ENCODE measurements around the gene CLK4.

CLK4 gene

GRCh38 chr5:178637356-178638074 lies 10.7 kb upstream of the CLK4 start:
- DNase-seq (ENCODE audit: low read depth): no peak

GRCh38 chr5:178632285-178632684 lies 5.4 kb upstream of the CLK4 start:
- DNase-seq (ENCODE audit: low read depth): no peak

GRCh38 chr5:178630951-178631350 lies 4.1 kb upstream of the CLK4 start:
- no peak for DNase-seq (ENCODE audit: low read depth)

- no peak for DNase-seq (ENCODE audit: low read depth)
Observed at GRCh38 chr5:178630475-178630930, 3.7 kb upstream of the CLK4 start.

- no peak for DNase-seq (ENCODE audit: low read depth)
Observed at GRCh38 chr5:178627259-178627598, 379 bp upstream of the CLK4 start.

GRCh38 chr5:178625679-178626483 lies 969 bp downstream of the CLK4 start:
- no peak for DNase-seq (ENCODE audit: low read depth)

GRCh38 chr5:178624631-178625546 lies 2.0 kb downstream of the CLK4 start:
- no peak for DNase-seq (ENCODE audit: low read depth)

GRCh38 chr5:178622679-178623247 lies 4.1 kb downstream of the CLK4 start:
- no peak for DNase-seq (ENCODE audit: low read depth)

GRCh38 chr5:178619390-178619789 lies 7.5 kb downstream of the CLK4 start:
- DNase-seq (ENCODE audit: low read depth): no peak

GRCh38 chr5:178612299-178612698 lies 14.6 kb downstream of the CLK4 start:
- no peak for DNase-seq (ENCODE audit: low read depth)

- no peak for DNase-seq (ENCODE audit: low read depth)
Observed at GRCh38 chr5:178606269-178606668, 20.6 kb downstream of the CLK4 start.

- DNase-seq (ENCODE audit: low read depth): no peak
Observed at GRCh38 chr5:178605788-178606187, 21.1 kb downstream of the CLK4 start.

- DNase-seq (ENCODE audit: low read depth): no peak
Observed at GRCh38 chr5:178602752-178603151, 24.1 kb downstream of the CLK4 start.

- DNase-seq (ENCODE audit: low read depth): no peak
Observed at GRCh38 chr5:178595750-178596149, 31.1 kb downstream of the CLK4 start.

- no peak for DNase-seq (ENCODE audit: low read depth)
Observed at GRCh38 chr5:178595150-178595549, 31.7 kb downstream of the CLK4 start.

- no peak for DNase-seq (ENCODE audit: low read depth)
Observed at GRCh38 chr5:178590924-178591423, 35.9 kb downstream of the CLK4 start.

- peak; percentile 21 for DNase-seq (ENCODE audit: low read depth)
Observed at GRCh38 chr5:178590141-178590923, 36.5 kb downstream of the CLK4 start, which contains the start of gene COL23A1. COL23A1 (minus strand) TSS chr5:178590393.

GRCh38 chr5:178589180-178590140 lies 37.4 kb downstream of the CLK4 start:
- peak; percentile 12 for DNase-seq (ENCODE audit: low read depth)

GRCh38 chr5:178588769-178589168 lies 38.1 kb downstream of the CLK4 start:
- DNase-seq (ENCODE audit: low read depth): no peak
